Stomach smooth muscle (tissue), 2 donors: ENCODE measurements around the gene FANCF.

Experiments used
- H3K27ac ChIP-seq: one replicate; pipeline ENCODE4 v1.7.0; 2013; ENCODE audit warnings: mild to moderate bottlenecking, low read length, inconsistent platforms
- H3K27me3 ChIP-seq, 2 donors: one replicate each; pipeline ENCODE4 v1.7.0; 2013; ENCODE audit warnings: low read length in 2 of 2; ENCODE audit not compliant: insufficient read depth in 2 of 2, control insufficient read depth in 1 of 2
- H3K36me3 ChIP-seq, 2 donors: one replicate each; pipeline ENCODE4 v1.7.0; 2013; ENCODE audit warnings: low read length in 2 of 2; ENCODE audit not compliant: control insufficient read depth in 2 of 2, insufficient read depth in 2 of 2
- H3K4me1 ChIP-seq: one replicate; pipeline ENCODE4 v1.7.0; 2013; ENCODE audit warnings: low read length; ENCODE audit not compliant: control insufficient read depth, insufficient read depth
- H3K4me3 ChIP-seq, 2 donors: one replicate each; pipeline ENCODE4 v1.7.0; 2013; ENCODE audit warnings: low read length in 2 of 2
- H3K9ac ChIP-seq, 2 donors: one replicate each; pipeline ENCODE4 v1.7.0; 2013; ENCODE audit warnings: low read length in 2 of 2, mild to moderate bottlenecking in 1 of 2
- H3K9me3 ChIP-seq, 2 donors: one replicate each; pipeline ENCODE4 v1.7.0; 2013; ENCODE audit warnings: low read length in 2 of 2; ENCODE audit not compliant: control insufficient read depth in 2 of 2
- donor health status: healthy.
- donor health status: Pancreatic carcinoma.

FANCF gene, protein sequence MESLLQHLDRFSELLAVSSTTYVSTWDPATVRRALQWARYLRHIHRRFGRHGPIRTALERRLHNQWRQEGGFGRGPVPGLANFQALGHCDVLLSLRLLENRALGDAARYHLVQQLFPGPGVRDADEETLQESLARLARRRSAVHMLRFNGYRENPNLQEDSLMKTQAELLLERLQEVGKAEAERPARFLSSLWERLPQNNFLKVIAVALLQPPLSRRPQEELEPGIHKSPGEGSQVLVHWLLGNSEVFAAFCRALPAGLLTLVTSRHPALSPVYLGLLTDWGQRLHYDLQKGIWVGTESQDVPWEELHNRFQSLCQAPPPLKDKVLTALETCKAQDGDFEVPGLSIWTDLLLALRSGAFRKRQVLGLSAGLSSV

DNA sequence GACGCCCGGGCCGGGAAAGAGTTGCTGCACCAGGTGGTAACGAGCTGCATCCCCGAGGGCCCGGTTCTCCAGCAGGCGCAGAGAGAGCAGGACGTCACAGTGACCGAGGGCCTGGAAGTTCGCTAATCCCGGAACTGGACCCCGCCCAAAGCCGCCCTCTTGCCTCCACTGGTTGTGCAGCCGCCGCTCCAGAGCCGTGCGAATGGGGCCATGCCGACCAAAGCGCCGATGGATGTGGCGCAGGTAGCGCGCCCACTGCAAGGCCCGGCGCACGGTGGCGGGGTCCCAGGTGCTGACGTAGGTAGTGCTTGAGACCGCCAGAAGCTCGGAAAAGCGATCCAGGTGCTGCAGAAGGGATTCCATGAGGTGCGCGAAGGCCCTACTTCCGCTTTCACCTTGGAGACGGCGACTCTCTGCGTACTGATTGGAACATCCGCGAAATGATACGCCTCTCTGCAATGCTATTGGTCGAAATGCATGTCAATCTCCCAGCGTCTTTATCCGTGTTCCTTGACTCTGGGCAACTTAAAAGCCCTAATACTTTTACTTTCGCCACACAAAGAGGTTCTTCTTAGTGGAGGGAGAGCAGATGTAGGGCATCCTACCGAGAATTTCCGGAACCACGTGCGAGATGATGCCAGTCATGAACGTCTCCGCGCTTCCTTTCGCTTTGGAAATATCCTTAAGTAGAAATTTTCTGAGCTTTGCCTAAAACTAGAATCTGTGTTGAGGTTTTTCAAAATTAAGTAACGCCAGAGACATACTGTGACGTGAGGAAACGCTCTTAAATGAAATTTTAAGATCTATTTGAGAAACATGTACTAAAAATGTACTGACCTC is at the start of gene FANCF:
Gene FANCF (minus strand): TSS at position 376 of the 840 bp plus-strand sequence. CDS start 13 bp downstream, at position 363.
- Histone ChIP-seq H3K27me3 (no peaks in the 10 kb centered on the region), H3K36me3 (no peaks in the 10 kb centered on the region), H3K4me1 (peaks cover 7% of the 10 kb centered on the region), H3K27ac (peak within 1 kb of the TSS; percentile 91), H3K9me3 (no peaks in the 10 kb centered on the region), H3K9ac (peak within 1 kb of the TSS; percentile 84 to 94), H3K4me3 (peak within 1 kb of the TSS; percentile 92 to 97)

DNA sequence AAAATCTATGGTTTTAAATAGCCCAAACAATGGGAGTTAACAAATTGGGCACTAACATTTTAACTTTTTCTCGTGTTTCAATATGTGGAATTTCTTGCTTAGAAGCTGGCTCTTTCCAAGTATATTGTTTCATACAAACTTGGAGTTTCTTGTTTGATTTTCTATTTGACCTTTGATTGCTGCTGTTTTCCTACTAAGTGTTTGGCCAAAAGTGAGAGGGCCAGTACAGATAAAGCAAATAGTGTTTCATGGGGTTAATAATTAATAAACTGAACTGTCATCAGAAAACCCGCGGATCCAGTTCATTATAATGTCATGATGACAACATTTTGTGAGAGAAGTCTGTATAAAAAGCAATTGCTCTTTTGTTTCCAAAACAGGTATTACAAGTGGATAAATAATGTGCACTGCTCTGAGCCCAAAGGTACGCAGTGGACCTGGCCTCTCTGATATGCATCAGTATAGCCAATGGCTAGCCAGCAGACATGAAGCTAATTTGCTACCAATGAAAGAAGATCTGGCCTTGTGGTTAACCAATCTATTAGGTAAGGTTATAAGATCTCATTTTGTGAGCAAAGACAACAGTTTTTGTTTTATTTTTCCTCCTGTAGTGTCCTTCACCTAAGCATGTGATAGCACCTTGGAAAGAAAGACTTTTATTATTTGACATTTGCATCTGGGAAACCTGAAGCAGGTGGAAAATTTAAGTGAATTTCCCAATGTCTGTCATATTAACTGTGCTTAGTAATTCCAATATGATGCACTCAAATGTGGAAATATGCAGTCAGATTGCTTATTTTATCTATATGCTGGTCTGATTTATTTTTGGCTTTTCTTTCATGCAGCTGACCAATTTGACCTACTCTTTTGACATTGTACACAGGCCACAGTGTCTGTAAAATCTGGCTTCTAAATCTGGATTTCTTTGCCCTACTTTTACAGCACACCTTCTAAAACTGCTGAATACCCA is 49.1 kb upstream of the FANCF start:
- Histone ChIP-seq H3K4me1 (no peaks in the 10 kb centered on the region), H3K36me3 (no peaks in the 10 kb centered on the region), H3K9ac (no peak overlapping the region), H3K4me3 (no peak overlapping the region), H3K27me3 (no peaks in the 10 kb centered on the region), H3K27ac (no peak overlapping the region), H3K9me3 (no peaks in the 10 kb centered on the region)

DNA sequence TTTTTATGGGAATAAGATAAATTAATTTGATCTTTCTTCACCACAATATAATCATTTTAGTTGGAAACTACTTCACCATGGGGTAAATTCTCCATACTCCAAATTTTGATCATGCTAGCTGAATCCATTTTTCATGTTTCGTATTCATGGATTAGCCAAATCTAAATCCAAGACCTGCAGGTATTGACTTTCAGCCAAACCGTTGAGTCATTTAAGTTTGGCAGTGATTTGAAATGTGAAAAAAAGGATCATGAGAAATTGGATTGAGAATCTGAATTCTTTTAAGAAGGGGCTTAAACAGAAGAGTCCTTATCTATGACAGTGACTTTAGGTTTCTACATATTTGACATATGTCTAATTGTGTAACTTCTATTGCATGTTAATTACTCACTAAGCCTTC is 46.1 kb upstream of the FANCF start:
- Histone ChIP-seq H3K4me1 (peaks cover 2% of the 10 kb centered on the region), H3K36me3 (no peaks in the 10 kb centered on the region), H3K9me3 (no peaks in the 10 kb centered on the region), H3K4me3 (no peak overlapping the region), H3K27me3 (peaks cover 9 to 11% of the 10 kb centered on the region in 2 donors), H3K9ac (no peak overlapping the region), H3K27ac (no peak overlapping the region)

DNA sequence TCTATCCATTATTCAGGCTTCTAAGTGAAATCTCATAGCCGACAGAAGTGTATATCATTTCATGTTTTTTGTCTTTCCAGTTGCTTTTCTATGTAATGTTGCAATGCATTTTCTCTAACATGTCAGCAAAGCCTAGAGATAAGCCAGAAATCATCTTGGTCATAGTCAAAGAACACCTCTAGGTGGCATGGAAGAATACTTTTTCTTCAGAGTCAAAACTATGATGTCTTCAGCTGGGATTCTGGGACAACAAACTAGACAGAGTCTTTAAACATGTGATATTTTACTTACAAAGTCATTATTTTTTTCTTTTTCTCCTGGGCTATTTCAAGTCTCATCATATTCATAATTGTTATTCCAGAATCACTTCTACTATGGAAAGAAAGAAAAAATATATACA is 45.2 kb upstream of the FANCF start:
- Histone ChIP-seq H3K9me3 (no peaks in the 10 kb centered on the region), H3K27ac (no peak overlapping the region), H3K4me1 (peaks cover 5% of the 10 kb centered on the region), H3K36me3 (no peaks in the 10 kb centered on the region), H3K27me3 (peaks cover 11 to 16% of the 10 kb centered on the region in 2 donors), H3K4me3 (no peak overlapping the region), H3K9ac (no peak overlapping the region)

DNA sequence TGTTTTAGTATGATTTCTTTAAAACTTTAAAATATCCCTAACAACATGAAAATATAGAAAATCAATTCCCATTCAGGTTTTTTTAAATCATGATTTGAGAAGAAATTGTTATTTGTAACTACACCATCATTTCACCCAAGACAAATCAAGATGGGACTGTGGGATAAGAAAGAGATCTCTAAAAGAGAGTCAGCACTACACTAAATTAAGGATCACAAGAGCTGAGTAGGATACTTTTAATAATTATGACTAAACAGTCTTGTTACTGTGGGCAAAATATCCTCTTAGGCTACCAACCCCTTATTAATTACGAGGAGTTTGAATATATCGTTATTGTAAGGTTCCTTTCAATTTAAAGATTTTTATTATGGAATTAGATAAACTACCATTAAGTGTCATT is 43.7 kb upstream of the FANCF start:
- Histone ChIP-seq H3K27ac (no peak overlapping the region), H3K9me3 (no peaks in the 10 kb centered on the region), H3K4me3 (no peak overlapping the region)

DNA sequence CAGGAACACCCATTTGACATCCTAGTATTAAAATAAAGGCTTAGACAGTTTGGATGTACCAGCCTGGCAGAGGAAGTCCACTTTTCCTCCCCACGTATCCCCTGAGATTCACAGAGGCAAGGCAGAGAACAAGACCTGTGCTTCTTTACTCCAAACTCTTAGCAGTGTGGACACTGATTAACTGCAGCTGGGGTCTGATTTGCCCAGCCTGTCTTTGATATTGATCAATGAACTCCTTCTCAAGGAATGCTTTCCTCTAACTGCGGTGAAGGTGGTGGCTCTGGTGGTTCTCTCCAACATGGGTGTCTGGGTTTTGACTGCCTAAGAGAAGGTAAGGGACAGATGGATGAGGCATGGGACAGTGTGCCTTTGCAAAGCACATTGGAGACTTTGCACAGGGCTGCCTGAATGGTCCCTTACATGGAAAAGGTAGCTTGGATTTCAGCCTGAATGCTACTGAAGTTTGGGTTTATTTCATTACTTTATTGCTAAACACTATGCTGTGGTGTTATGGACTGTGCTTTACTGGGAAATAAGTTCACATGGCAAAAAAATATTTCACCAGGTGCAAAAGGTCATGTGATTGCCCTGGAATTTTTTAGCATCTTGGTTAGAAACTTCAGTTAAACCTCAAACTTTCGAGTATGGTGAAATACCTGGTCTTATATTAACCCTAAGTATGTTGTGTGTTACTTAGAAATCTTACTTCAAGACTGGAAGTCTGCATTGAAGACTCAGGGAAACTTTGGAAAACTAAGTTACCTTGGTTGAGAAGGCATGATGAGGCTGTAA is 42.6 kb upstream of the FANCF start:
- H3K36me3 ChIP-seq: no peaks in the 10 kb centered on the region
- H3K27me3 ChIP-seq: peaks cover 14 to 16% of the 10 kb centered on the region in 2 donors
- H3K9me3 ChIP-seq: no peaks in the 10 kb centered on the region
- H3K4me1 ChIP-seq: peaks cover 5% of the 10 kb centered on the region
- H3K27ac ChIP-seq: no peak overlapping the region
- no peak overlapping the region for H3K9ac ChIP-seq
- no peak overlapping the region for H3K4me3 ChIP-seq

More for the DNA sequence above, 43.7 kb upstream of the FANCF start:
- Histone ChIP-seq H3K4me1 (peaks cover 5% of the 10 kb centered on the region), H3K9ac (no peak overlapping the region), H3K27me3 (peaks cover 14 to 16% of the 10 kb centered on the region in 2 donors), H3K36me3 (no peaks in the 10 kb centered on the region)

DNA sequence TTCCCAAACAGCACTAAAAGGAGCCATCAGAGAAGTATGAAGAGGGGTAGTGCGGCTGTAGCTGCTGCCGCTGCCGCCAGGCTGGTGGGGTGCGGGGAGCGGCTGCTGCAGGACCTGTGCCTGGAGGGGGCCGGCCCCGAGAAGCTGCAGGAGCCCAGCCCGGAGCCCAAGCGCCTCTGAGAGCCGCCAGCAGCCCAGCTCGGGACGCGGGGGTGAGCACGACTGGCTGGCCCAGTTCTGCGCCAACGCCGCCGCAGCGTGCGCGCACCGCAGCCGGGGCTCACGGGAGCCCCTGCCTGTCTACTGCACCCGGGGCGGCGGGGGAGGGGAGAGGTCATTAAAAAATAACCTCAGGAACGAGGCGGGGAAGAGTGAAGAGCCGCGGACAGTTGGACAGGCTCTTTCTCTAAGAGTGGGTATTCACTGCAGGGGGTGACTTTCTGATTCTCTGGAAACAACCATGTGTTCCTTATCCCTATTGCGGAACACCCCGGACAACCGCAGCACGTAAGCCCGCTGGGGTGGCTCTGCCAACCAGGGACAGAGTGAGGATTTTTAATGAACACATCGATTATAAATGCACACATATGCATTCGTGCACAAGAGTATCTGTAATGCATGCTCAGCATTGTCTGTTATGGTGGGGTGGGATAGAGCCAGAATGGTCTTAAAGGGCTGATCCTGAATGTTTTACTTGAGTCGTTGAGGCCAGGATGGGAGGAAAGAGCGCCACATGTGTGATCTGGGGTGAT is 41.2 kb upstream of the FANCF start:
- peaks cover 5% of the 10 kb centered on the region for H3K4me1 ChIP-seq
- no peaks in the 10 kb centered on the region for H3K9me3 ChIP-seq
- no peaks in the 10 kb centered on the region for H3K36me3 ChIP-seq
- no peak overlapping the region for H3K9ac ChIP-seq
- H3K27me3 ChIP-seq: peaks cover 14 to 16% of the 10 kb centered on the region in 2 donors
- H3K4me3 ChIP-seq: peak overlapping the region; percentile 57 to 59
- no peak overlapping the region for H3K27ac ChIP-seq

DNA sequence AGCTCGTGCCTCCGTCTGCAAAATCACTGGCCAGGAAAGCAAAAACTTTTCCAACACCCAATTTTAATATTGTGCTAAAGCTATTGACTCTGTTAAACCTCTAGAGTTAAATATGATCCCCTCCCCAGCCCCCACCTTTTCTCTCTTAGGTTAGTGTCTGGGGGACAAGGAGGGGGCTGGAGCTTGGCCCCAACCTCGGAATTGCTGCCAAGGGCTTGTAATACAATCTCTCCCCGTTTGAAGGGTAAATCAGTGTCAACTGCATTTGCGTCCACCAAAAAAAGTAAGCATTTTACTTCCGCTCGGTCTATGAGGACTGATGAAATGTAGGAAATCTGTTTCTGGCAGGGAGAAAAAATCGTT is 40.7 kb upstream of the FANCF start, which contains the start of gene GAS2:
Gene GAS2 (plus strand): TSS at position 287 of the 363 bp plus-strand sequence. CDS start 8,259 bp downstream, outside the sequence.
- H3K9ac ChIP-seq: no peak within 1 kb of the TSS
- no peaks in the 10 kb centered on the region for H3K36me3 ChIP-seq
- H3K4me1 ChIP-seq: peaks cover 5% of the 10 kb centered on the region
- peak within 1 kb of the TSS; percentile 57 to 59 for H3K4me3 ChIP-seq
- no peak within 1 kb of the TSS for H3K27ac ChIP-seq
- peaks cover 14 to 16% of the 10 kb centered on the region in 2 donors for H3K27me3 ChIP-seq
- no peaks in the 10 kb centered on the region for H3K9me3 ChIP-seq

DNA sequence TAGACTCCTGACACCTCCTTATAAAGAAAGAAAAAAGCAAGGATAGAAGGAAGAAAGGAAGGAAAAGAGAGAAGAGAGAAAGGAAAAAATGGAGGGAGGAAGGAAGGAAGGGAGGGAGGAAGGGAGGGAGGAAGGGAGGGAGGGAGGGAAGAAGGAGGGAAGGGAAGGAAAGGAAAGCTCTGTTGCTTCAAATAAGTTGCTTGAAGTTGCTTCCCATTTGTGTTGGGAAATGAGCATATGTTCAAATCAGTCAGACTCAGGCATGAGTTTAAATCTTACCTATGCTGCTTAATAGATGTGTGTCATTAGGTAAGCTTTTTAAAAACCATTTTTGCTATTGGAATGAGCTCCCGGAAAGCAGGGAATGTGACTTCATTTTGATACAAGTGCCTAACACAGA is 34.2 kb upstream of the FANCF start:
- no peaks in the 10 kb centered on the region for H3K4me1 ChIP-seq
- no peaks in the 10 kb centered on the region for H3K36me3 ChIP-seq
- H3K9me3 ChIP-seq: no peaks in the 10 kb centered on the region
- no peak overlapping the region for H3K27ac ChIP-seq
- no peaks in the 10 kb centered on the region for H3K27me3 ChIP-seq
- no peak overlapping the region for H3K9ac ChIP-seq
- no peak overlapping the region for H3K4me3 ChIP-seq
